GM23338 (cell line): Measurements from ENCODE around the gene SUCNR1. TPM values are rescaled to one million over a fixed set of nuclear protein-coding genes. Genes with fewer than 3 reads are reported as not detected.

Experiments used
- ATAC-seq: fragments of 200-7000 bp; cut with Tn5 transposase; 3 replicates; pipeline ENCODE4 v1.9.1; 2020
- DNase-seq: peaks from one replicate; pipeline ENCODE4 v3.0.0-alpha.2; 2015; ENCODE audit warnings: low spot score
- H2AFZ ChIP-seq: fragments of 200-600 bp; sonication (generic); 2 replicates; pipeline ENCODE4 v1.8.0; 2016; ENCODE audit warnings: antibody characterized with exemption, mild to moderate bottlenecking, moderate library complexity
- H3F3A ChIP-seq: fragments of 200-600 bp; sonication (generic); replicated peaks from 2 replicates; pipeline ENCODE4 v1.8.0; 2017; ENCODE audit warnings: antibody characterized with exemption, mixed run types, low read depth
- H3K27ac ChIP-seq: fragments of 200-600 bp; sonication (generic); 2 replicates; pipeline ENCODE4 v1.6.1; 2016; ENCODE audit warnings: low read depth
- H3K27me3 ChIP-seq: fragments of 200-600 bp; sonication (generic); 2 replicates; pipeline ENCODE4 v1.8.0; 2016; ENCODE audit warnings: mild to moderate bottlenecking, mixed run types, moderate library complexity; ENCODE audit not compliant: insufficient read depth
- H3K36me3 ChIP-seq: fragments of 200-600 bp; sonication (generic); 2 replicates; pipeline ENCODE4 v1.8.0; 2016; ENCODE audit warnings: mild to moderate bottlenecking; ENCODE audit not compliant: insufficient read depth
- H3K4me1 ChIP-seq: fragments of 200-600 bp; sonication (generic); 2 replicates; pipeline ENCODE4 v1.8.0; 2016; ENCODE audit warnings: mild to moderate bottlenecking, moderate library complexity; ENCODE audit not compliant: insufficient read depth
- H3K4me2 ChIP-seq: fragments of 200-600 bp; sonication (generic); 2 replicates; pipeline ENCODE4 v1.7.1; 2017; ENCODE audit warnings: mixed run types
- H3K4me3 ChIP-seq: fragments of 200-600 bp; sonication (generic); 2 replicates; pipeline ENCODE4 v1.6.1; 2016; ENCODE audit warnings: mixed run types
- H3K79me2 ChIP-seq: fragments of 200-600 bp; sonication (generic); replicated peaks from 2 replicates; pipeline ENCODE4 v1.8.0; 2017; ENCODE audit warnings: mild to moderate bottlenecking; ENCODE audit not compliant: insufficient read depth
- H3K9me2 ChIP-seq: fragments of 200-600 bp; sonication (generic); 2 replicates; pipeline ENCODE4 v1.8.0; 2017; ENCODE audit not compliant: insufficient read depth
- H4K20me1 ChIP-seq: fragments of 200-600 bp; sonication (generic); replicated peaks from 2 replicates; pipeline ENCODE4 v1.8.0; 2017; ENCODE audit warnings: mild to moderate bottlenecking; ENCODE audit not compliant: insufficient read depth
- H3K27ac Mint-ChIP-seq: 2 replicates; pipeline ENCODE4 v1.8.0; 2020; ENCODE audit warnings: inconsistent platforms, mild to moderate bottlenecking, moderate library complexity, mixed read lengths
- H3K27me3 Mint-ChIP-seq: 3 replicates; pipeline ENCODE4 v1.8.0; 2022; ENCODE audit warnings: low read depth, mild to moderate bottlenecking, moderate library complexity, mixed read lengths, inconsistent platforms; ENCODE audit not compliant: insufficient read depth, poor library complexity
- H3K36me3 Mint-ChIP-seq: 3 replicates; pipeline ENCODE4 v1.8.0; 2021; ENCODE audit warnings: low read depth, mild to moderate bottlenecking, inconsistent platforms, moderate library complexity, mixed read lengths
- H3K4me1 Mint-ChIP-seq: 3 replicates; pipeline ENCODE4 v1.8.0; 2020; ENCODE audit warnings: mild to moderate bottlenecking, inconsistent platforms, mixed read lengths
- H3K4me3 Mint-ChIP-seq: 3 replicates; pipeline ENCODE4 v1.8.0; 2021; ENCODE audit warnings: moderate library complexity, mild to moderate bottlenecking, inconsistent platforms, mixed read lengths
- H3K9me3 Mint-ChIP-seq: 3 replicates; pipeline ENCODE4 v1.8.0; 2020; ENCODE audit warnings: moderate library complexity, mild to moderate bottlenecking, inconsistent platforms, mixed read lengths
- CTCF ChIP-seq, 2 experiments: fragments of 200-600 bp in 1 of 2; sonication (generic) in 1 of 2; conservative IDR thresholded peaks; 2 replicates each; pipeline versions ENCODE4 v1.5.1 to v1.6.1; 2016 to 2017; ENCODE audit warnings: antibody characterized with exemption in 2 of 2, low read depth in 2 of 2, mild to moderate bottlenecking in 2 of 2, moderate library complexity in 1 of 2
- EZH2 ChIP-seq: fragments of 200-600 bp; sonication (generic); IDR thresholded peaks from one replicate; pipeline ENCODE4 v1.8.0; 2017; ENCODE audit warnings: antibody characterized with exemption, mild to moderate bottlenecking, low read depth; ENCODE audit not compliant: unreplicated experiment
- EZH2phosphoT487 ChIP-seq: fragments of 200-600 bp; sonication (generic); IDR thresholded peaks from one replicate; pipeline ENCODE4 v1.8.1; 2018; ENCODE audit warnings: antibody characterized with exemption; ENCODE audit not compliant: unreplicated experiment
- JUNB ChIP-seq: IDR thresholded peaks from one replicate; pipeline ENCODE4 v1.6.1; 2016; ENCODE audit warnings: antibody characterized with exemption; ENCODE audit not compliant: unreplicated experiment
- NANOG ChIP-seq: IDR thresholded peaks from 2 replicates; pipeline ENCODE4 v1.6.1; 2016; ENCODE audit warnings: antibody characterized with exemption, borderline replicate concordance
- POLR2AphosphoS5 ChIP-seq: IDR thresholded peaks from 2 replicates; pipeline ENCODE4 v1.6.1; 2016; ENCODE audit warnings: antibody characterized with exemption, low read depth
- STAT1 ChIP-seq: IDR thresholded peaks from one replicate; pipeline ENCODE4 v1.6.1; 2016; ENCODE audit warnings: antibody characterized with exemption; ENCODE audit not compliant: unreplicated experiment
- ZNF114 ChIP-seq: fragments of 250-450 bp; sonication (Bioruptor Pico); IDR thresholded peaks from 2 replicates; pipeline ENCODE4 v1.5.0; 2020; ENCODE audit warnings: mild to moderate bottlenecking, moderate library complexity
- ZNF331 ChIP-seq: fragments of 250-450 bp; sonication (Bioruptor Pico); IDR thresholded peaks from 2 replicates; pipeline ENCODE4 v1.5.0; 2020; ENCODE audit warnings: low read depth, mild to moderate bottlenecking, moderate library complexity
- ZNF462 ChIP-seq: fragments of 250-450 bp; sonication (Bioruptor Pico); IDR thresholded peaks from 2 replicates; pipeline ENCODE4 v1.5.0; 2020; ENCODE audit warnings: mild to moderate bottlenecking, moderate library complexity
- polyA plus RNA-seq: library from polyadenylated mRNA; unstranded; fragments of >200 nt; fragmentation: Nextera tagmentation; extraction: Ambion mirVana; gene quantifications from 2 replicates; pipeline ENCODE4 v1.2.1, GENCODE V29; 2016
- total RNA-seq: library from RNA; depleted of rRNA; stranded (reverse); fragments of >200 nt; shearing (Covaris generic); gene quantifications from 2 replicates; pipeline ENCODE4 v1.2.3, GENCODE V29; 2014
- TF ChIP-seq, protein P1 (sequence below): IDR thresholded peaks from 2 replicates; pipeline ENCODE4 v1.6.1; 2016; ENCODE audit warnings: antibody characterized with exemption
- TF ChIP-seq, protein P2 (sequence below): IDR thresholded peaks from one replicate; pipeline ENCODE4 v1.6.1; 2018; ENCODE audit warnings: antibody characterized with exemption; ENCODE audit not compliant: unreplicated experiment

The SUCNR1 gene
- total and polyA plus RNA-seq, 2 experiments from 2014 or later, result not detected

DNA sequence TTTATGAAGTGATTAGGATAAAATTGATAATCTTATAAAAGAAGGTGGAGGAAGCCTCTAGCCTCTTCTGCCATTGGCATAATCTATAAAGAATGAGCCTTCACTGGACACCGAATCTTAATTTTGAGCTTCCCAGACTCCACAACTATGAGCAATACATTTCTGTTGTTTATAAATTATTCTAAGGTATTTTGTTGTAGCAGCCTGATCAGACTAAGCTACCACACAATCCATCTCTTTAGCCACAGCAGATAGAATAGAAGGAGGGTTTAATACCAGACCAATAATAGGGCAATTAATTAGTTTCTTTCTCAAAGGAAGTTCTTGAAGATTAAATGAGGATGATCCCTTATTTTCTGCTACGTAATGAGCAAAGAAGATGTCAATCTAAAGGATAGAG, 33.3 kb downstream of the SUCNR1 start (continued):
- TF ChIP-seq, protein P1, sequence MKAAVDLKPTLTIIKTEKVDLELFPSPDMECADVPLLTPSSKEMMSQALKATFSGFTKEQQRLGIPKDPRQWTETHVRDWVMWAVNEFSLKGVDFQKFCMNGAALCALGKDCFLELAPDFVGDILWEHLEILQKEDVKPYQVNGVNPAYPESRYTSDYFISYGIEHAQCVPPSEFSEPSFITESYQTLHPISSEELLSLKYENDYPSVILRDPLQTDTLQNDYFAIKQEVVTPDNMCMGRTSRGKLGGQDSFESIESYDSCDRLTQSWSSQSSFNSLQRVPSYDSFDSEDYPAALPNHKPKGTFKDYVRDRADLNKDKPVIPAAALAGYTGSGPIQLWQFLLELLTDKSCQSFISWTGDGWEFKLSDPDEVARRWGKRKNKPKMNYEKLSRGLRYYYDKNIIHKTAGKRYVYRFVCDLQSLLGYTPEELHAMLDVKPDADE, result no peak
- TF ChIP-seq JUNB (no peak), STAT1 (no peak), ZNF331 (no peak), NANOG (no peak)

DNA sequence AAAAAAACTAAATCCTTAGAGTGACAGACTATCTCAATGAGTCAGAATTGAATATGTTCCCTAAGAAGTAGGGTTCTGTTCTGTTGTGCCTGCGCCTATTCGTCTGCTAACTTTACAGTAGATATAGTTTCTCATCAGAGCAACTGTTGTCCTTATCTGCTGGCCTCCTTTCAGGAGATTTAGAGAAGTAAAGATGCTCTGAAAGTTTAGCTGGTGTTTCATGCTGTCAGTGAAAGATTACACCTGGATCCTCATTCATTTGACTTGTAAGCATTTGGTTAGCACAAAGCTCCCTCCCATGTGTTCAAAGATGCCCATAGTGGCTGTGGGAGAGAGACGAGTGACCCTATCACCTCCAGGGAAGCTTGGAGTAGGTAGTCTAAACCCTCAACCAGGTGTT, 35.0 kb downstream of the SUCNR1 start:
- Histone ChIP-seq H2AFZ (no peak overlapping the region), H3K4me2 (no peak overlapping the region), H3K27me3 (no peaks in the 10 kb centered on the region), H3K79me2 (no peaks in the 10 kb centered on the region), H3K9me2 (peaks cover 4% of the 10 kb centered on the region; the same call in 1 of the 2 replicates), H3K36me3 (no peaks in the 10 kb centered on the region), H3K4me1 (no peaks in the 10 kb centered on the region), H3F3A (no peaks in the 10 kb centered on the region), H4K20me1 (no peaks in the 10 kb centered on the region), H3K4me3 (no peak overlapping the region), H3K27ac (no peak overlapping the region)
- Mint-ChIP-seq H3K27me3 (no peaks in the 10 kb centered on the region), H3K9me3 (no peaks in the 10 kb centered on the region), H3K4me1 (peaks cover 9% of the 10 kb centered on the region), H3K4me3 (no peak overlapping the region), H3K27ac (no peak overlapping the region), H3K36me3 (no peaks in the 10 kb centered on the region)
- DNase-seq, result no peak
- ATAC-seq, result no peak
- TF ChIP-seq ZNF462 (CRISPR knock-in tag) (no peak), EZH2phosphoT487 (no peak), ZNF114 (CRISPR knock-in tag) (no peak), NANOG (no peak), CTCF (conservative IDR thresholded peaks at IDR 0.05; ENCODE audit: low read depth in 2 of 2) (no peak), STAT1 (no peak), JUNB (no peak), POLR2AphosphoS5 (no peak), EZH2 (no peak), ZNF331 (no peak)
- TF ChIP-seq, protein P1, result no peak
- TF ChIP-seq, protein P2, sequence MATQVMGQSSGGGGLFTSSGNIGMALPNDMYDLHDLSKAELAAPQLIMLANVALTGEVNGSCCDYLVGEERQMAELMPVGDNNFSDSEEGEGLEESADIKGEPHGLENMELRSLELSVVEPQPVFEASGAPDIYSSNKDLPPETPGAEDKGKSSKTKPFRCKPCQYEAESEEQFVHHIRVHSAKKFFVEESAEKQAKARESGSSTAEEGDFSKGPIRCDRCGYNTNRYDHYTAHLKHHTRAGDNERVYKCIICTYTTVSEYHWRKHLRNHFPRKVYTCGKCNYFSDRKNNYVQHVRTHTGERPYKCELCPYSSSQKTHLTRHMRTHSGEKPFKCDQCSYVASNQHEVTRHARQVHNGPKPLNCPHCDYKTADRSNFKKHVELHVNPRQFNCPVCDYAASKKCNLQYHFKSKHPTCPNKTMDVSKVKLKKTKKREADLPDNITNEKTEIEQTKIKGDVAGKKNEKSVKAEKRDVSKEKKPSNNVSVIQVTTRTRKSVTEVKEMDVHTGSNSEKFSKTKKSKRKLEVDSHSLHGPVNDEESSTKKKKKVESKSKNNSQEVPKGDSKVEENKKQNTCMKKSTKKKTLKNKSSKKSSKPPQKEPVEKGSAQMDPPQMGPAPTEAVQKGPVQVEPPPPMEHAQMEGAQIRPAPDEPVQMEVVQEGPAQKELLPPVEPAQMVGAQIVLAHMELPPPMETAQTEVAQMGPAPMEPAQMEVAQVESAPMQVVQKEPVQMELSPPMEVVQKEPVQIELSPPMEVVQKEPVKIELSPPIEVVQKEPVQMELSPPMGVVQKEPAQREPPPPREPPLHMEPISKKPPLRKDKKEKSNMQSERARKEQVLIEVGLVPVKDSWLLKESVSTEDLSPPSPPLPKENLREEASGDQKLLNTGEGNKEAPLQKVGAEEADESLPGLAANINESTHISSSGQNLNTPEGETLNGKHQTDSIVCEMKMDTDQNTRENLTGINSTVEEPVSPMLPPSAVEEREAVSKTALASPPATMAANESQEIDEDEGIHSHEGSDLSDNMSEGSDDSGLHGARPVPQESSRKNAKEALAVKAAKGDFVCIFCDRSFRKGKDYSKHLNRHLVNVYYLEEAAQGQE, result no peak
